SKM-1 treated with dmso at 0.1 percent for 144 hours (cell line): ENCODE data around the gene ZSWIM8.
A peak's percentile ranks its signal among the peaks of the same experiment; 100 is the strongest.
"Not testable (repeated sequence)": the region's sequence is repeated elsewhere in the genome, so short reads cannot be mapped to it uniquely, and the experiment has no call there.

Source experiments
- DNase-seq: peaks from one replicate; lab custom pipeline; 2025; ENCODE audit not compliant: unreplicated experiment; lab: John Stamatoyannopoulos, UW

Gene ZSWIM8, protein sequence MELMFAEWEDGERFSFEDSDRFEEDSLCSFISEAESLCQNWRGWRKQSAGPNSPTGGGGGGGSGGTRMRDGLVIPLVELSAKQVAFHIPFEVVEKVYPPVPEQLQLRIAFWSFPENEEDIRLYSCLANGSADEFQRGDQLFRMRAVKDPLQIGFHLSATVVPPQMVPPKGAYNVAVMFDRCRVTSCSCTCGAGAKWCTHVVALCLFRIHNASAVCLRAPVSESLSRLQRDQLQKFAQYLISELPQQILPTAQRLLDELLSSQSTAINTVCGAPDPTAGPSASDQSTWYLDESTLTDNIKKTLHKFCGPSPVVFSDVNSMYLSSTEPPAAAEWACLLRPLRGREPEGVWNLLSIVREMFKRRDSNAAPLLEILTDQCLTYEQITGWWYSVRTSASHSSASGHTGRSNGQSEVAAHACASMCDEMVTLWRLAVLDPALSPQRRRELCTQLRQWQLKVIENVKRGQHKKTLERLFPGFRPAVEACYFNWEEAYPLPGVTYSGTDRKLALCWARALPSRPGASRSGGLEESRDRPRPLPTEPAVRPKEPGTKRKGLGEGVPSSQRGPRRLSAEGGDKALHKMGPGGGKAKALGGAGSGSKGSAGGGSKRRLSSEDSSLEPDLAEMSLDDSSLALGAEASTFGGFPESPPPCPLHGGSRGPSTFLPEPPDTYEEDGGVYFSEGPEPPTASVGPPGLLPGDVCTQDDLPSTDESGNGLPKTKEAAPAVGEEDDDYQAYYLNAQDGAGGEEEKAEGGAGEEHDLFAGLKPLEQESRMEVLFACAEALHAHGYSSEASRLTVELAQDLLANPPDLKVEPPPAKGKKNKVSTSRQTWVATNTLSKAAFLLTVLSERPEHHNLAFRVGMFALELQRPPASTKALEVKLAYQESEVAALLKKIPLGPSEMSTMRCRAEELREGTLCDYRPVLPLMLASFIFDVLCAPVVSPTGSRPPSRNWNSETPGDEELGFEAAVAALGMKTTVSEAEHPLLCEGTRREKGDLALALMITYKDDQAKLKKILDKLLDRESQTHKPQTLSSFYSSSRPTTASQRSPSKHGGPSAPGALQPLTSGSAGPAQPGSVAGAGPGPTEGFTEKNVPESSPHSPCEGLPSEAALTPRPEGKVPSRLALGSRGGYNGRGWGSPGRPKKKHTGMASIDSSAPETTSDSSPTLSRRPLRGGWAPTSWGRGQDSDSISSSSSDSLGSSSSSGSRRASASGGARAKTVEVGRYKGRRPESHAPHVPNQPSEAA (N-terminal part only)

DNA sequence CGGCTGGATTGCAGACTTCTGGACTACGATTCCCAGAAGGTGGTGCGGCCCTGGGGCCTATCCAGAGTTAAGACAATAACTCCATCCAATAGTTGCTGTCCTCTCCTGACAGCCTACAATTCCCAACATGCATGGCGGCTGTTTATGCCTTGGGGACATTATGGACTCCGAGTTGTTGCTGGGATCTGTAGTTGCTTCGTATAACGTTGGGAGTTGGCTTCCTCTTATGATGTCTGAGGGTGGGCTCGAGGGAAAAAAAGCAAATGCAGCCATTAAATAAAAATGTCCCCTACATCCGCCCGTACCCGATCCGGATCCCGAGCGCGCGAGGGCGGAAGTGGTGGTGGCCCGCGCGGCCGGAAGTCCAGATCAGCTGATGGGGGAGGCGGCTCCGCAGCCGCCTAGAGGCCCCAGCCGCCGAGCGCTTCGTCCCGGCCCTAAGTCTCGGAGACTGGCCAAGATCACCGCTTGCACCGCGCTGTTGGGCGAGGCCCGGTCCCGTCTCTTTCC is at the start of gene ZSWIM8:
Gene ZSWIM8, plus strand, starts transcription at position 396 of the 510 bp plus-strand sequence. CDS start 273 bp downstream, outside the sequence.
- DNase-seq: peak; percentile 89

DNA sequence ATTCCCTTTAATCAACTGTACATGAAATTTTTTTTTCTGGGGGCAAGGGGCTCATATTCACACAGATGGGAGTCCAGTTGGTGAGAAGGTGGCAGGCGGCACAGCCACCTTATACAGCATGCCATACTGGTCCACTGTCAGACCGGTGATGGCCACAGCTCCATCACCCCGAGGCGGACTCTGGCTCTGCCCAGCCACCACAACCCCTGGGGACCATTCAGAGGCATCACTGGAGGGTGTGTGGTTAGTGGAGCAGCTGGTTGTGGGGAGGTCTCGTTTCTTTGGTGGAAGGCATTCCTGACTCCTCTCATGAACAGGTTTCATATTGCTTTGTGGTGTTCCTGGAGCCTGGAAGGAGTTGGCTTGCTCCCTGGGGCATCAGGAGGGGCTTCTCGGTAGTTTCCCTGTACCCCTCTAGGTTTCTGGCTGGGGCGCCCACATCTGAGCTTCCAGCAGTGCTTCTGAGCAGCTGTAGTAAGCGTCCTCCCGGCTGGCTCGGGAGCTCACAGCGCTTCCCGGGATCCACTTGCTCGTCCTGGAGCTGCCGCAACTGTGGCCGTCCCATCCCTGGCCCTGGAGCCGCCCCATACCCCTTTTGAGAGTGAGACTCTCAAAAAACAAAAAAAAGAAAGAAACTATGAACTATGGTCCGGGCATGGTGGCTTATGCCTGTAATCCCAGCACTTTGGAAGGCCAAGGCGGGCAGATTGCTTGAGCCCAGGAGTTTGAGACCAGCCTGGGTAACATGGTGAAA is 44.7 kb upstream of the ZSWIM8 start:
- not testable (repeated sequence) for DNase-seq

DNA sequence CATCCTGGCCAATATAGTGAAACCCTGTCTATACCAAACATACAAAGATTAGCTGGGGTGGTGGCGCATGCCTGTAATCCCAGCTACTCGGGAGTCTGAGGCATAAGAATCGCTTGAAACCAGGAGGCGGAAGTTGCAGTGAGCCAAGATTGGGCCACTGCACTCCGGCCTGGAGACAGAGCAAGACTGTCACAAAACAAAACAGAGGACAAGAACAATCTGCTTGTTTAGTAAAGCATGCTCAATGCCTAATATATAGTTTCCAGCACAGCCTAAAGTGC is 43.0 kb upstream of the ZSWIM8 start:
- no peak for DNase-seq

DNA sequence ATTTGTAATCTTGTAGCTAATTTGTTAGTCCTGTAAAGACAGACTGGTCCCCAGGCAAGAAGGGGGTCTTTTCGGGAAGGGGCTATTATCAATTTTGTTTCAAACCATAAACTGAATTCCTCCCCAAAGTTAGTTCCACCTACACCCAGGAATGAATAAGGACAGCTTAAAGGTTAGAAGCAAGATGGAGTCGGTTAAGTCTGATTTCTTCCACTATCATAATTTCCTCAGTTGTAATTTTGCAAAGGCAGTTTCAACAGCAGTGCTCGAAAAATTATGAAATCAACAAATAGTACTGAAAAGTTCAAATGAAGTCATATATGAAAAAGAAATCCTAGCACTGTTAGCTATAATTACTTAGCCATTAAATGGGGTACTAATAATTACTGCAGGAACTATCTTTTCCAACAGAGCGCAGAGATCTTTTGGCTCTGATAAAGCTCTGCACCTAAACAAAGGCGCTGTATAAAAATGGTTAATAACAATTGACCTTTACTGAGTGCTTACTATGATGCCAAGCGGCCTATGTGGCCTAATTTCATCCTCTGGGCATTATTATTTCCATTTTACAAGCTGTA is 42.0 kb upstream of the ZSWIM8 start:
- no peak for DNase-seq

DNA sequence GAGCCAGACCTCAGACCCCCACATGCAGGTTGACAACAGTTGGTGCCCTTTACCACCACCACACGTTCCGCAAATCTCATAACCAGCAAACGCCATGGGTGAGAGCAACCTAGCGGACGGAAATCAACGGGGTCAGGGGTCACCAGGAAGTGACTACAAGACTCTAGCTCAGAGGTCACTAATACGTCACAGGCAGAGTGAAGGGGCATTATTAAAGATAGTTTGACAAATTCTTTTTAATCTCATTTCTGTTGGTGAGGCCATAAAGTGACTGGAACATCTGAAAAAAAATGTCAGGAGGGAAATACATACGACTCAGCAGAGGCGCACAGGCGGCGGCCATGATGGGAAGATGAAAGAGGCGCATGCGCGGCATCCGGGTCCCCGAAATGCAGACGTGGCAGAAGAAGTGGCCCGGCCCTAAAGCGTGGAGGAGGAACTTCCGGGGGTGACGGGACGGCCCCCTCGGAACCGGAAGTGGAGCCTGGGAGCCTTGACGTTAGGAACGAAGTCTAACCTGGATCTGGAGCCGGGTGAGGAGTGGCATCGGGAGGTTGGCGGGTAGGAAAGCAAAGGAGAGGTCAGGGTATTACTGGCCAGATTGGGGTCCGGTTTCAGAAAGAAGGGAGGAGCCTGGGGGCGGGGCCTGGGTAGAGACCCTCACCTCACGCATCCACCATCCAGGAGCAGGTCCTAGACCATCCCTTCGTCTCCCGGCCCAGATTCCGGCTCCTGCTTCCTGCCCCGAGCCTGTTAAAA is 41.3 kb upstream of the ZSWIM8 start, which contains the start of gene SEC24C:
Gene SEC24C, plus strand, starts transcription at position 468 of the 759 bp plus-strand sequence. CDS start 2,461 bp downstream, outside the sequence.
- peak; percentile 97 for DNase-seq

DNA sequence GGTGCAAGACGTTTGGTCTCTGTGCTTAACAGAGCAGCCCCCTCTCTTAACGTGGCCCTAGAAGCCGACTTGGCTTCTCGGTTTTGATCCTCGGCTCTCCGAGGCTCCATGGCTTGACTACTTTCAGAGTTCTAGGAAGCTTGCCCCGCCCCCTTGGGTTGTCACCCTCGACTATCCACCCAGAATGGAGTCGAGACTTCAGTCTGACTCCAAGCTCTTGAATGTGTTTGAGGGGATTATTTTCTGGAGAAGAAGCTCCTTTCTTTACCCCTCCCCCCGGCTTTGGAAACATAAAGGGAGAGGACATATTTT is 40.8 kb upstream of the ZSWIM8 start:
- DNase-seq: no peak

DNA sequence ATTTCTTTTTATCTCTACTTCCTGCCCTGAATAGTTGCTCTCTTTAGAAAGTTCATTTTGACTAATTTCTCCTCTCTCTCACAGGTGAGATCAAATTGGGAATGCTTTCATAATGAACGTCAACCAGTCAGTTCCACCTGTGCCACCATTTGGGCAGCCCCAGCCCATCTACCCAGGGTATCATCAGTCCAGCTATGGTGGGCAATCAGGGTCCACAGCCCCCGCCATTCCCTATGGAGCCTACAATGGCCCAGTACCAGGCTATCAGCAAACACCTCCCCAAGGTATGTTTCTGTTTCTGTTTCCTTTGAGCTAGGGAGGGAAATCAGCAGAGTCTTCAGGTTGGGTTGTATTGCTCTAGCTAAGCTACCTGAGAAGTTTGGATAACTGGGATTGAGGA is 38.7 kb upstream of the ZSWIM8 start:
- DNase-seq: no peak

DNA sequence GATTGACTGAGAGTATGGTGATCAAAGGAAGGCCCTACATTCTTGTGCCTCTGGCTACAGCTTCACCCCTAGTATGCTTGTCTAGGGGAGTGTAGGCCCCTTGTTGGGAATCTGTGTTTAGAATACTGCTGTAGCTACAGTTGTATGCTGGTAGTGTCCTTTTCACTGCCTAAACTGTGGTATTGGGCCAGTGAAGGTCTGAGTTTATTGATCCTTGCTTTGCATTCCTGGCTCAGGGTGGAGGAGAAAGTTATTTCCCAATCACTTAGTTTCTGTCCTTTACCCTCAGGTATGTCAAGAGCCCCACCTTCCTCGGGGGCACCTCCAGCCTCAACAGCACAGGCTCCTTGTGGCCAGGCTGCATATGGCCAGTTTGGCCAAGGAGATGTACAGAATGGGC is 34.6 kb upstream of the ZSWIM8 start:
- DNase-seq: no peak

DNA sequence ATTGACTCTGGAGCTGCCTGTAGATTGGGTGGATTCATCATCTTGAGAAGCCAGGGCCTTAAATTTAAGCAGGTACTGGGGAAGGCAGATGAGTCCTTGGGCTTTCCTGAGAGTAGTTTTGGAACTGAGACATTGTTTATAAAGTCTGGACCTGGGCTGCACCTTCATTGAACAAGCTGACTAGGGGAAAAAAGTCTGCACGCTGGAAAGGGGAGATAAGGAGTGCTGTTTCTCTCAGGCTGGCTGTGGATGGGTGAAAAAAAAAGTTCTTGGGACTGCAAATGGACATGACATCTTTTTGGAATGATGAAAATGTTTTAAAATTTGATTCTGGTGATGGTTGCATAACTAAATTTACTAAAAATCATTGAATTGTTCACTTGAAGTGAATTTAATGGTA is 29.2 kb upstream of the ZSWIM8 start:
- DNase-seq: no peak

DNA sequence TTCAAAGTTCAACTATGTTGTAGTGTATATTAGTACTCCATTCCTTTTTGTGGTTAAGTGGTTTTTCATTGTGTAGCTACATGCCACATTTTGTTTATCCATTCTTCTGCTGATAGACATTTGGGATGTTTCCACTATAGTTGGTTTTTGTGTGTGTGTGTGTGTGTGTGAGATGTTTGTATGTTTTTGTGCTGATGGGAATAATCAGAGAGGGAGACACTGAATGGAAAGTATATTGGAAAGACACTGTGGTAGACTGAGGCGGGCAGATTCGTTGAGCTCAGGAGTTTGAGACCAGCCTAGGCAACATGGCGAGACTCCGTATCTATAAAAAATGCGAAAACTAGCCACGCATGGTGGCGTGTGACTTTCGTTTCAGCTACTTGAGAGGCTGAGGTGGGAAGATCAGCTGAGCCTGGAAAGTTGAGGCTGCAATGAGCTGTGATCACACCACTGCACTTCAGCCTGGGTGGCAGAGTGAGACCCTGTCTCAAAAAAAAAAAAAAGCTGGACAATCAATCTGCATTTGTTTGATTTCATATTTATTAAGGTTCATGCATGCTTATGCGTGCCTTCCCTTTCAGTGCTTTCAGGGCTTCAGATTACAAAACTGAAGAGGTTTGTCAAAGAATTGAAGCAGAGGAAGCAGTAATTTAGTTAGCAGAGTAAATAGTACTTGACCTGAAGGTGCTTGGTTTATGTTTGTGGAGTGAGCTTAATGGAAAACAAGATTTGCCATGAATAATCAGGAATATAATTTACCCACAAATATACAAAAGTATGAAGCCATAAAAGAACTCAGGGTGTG is 26.5 kb upstream of the ZSWIM8 start:
- DNase-seq: no peak

DNA sequence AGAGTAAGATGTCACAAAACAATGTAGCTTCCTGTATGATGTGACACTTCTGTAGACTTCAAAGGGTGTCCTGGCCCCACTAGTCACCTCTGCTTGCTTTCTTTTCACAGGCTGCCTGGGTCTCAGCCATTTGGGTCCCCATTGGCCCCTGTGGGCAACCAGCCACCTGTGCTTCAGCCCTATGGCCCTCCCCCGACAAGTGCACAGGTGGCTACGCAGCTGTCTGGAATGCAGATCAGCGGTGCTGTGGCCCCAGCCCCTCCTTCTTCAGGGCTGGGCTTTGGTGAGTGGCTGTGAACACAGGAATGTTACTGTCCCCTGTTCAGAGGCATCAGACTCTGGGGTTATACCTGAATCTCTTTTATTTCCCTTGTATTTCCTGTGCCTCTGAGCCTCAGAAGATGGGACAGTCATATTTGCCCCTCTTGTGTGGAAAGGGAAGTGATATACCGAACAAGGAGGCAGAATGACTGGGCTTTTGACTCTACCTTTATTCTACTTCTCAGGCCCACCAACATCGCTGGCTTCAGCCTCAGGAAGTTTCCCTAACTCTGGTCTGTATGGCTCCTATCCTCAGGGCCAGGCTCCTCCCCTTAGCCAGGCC is 25.8 kb upstream of the ZSWIM8 start:
- DNase-seq: no peak

DNA sequence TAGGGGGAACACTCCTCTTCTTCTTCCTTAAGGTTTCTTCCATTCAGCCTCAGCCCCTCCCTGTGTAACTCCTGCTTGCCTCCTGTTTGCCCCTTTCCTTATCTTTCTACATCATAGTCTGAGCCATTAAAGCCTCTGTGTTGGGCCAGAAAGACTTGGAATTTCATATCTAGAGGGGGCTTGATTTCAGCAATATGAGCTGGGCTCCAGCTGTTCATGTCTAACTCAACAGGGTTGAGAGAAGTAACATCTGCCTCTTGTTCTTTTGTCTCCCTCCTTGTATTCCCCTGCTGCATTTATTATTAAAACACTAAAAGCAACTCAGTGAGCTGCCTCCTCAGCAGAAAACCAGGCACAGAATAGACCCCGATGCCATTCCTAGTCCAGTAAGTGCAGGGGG is 23.6 kb upstream of the ZSWIM8 start:
- no peak for DNase-seq

DNA sequence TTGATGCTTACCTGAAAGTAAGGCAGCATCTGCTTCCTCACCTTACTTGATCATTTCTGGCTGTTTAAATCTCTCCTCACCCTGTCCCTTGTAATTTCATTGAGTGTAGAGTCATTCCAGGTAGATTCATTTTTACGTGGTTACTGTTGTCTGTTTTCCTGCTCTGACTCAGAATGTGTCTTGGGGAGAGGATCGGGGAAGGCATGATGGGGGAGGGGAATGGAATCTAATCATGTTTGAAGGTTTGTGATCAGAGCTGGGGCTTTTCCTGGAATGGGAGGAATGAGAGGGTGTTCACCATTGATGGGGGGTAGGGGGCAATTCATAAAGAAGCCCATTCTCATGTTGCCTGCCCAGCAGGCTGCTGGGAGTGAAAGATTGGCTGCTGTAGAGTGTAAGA is 22.5 kb upstream of the ZSWIM8 start:
- no peak for DNase-seq

DNA sequence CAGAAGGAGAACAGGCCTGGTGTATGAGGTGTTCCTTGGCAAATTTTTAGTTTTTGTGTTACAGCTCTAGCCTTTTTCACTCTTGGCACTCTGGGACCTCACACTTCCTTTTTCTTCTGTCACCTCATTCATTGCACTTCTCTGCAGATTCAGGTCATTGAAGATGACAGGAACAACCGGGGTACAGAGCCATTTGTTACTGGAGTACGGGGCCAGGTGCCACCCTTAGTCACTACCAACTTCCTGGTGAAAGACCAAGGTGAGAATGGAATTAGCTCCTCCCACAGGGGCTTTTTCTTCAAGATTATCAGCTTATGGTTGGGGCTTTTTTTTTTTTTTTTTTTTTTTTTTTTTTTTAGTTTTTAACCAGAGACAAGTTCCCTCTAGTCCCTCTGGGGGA is 22.1 kb upstream of the ZSWIM8 start:
- no peak for DNase-seq

DNA sequence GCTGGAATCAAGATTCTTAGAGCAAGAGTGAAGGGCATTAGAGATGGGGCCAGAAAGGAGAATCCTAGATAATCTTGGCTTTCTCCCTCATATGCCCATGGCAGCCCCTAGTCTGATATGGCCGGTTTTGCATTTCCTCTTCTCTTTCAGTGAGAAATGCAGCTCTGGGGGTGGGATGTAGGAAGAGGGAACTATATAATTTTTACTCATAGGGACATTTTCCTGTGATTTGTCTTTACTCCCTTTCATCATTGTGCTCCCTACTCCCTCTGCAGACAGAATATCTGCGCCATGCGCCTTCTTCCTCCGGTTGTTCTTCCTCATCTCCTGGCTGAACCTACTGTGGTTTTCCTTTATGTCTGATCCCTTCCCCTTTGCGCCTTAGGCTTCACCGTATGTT is 20.3 kb upstream of the ZSWIM8 start:
- DNase-seq: no peak

DNA sequence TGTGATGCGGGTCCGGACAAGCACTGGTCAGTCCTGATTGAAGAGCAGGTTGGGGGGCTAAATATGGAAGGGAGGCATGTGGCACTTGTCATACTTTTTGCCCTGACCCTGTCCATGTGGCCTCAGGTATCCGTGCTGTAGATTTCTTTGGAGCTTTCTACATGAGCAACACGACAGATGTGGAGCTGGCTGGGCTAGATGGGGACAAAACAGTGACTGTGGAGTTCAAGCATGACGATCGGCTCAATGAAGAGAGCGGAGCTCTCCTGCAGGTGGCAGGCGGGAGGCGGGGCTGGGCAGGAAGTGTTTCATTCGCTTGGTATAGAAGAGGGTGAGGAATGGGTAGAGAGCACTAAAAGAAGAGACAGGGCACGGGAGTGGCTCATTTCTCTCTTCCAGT is 16.5 kb upstream of the ZSWIM8 start:
- no peak for DNase-seq

DNA sequence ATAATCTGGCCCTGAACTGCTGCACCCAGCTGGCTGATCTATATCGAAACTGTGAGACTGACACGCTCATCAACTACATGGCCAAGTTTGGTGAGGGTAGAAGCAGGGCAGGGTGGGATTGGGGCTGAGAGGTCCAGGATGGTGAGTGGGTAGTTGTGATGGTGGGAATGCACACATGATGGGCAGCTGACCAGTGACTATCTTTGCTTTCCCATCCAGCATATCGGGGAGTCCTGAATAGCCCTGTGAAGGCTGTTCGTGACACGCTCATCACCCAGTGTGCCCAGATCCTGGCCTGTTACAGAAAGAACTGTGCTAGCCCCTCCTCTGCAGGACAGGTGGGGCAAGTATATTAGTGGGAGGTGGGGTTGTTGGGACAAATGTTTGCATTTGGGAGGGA is 16.0 kb upstream of the ZSWIM8 start:
- no peak for DNase-seq

DNA sequence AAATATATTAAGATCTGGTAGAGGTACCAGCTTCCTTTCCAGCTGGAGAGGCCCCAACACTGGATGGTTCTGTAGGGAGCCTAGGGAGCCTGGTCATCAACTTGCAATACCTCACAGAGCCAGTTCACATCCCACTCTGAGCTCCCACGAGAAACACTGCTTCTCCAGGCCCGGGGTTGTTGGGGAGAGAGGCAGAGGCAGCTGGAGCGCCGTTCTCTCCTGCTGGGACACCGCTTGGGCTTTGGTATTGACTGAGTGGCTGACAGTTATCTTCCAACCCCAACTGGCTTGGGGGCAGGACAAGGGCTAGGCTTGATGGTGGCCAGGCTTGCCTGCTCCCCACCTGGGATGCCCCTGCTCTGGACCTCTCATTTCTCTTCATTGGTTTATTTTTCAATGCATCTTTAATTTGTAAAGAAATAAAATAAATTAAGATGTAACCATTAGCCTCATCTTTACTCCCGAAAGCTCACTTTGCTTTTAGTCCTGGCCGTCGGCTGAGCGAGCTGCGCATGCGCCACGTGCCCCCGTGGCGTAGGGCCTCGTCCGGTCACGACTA is 13.6 kb upstream of the ZSWIM8 start:
- peak; percentile 21 for DNase-seq
